ENCODE measurements around the gene RALGAPA2. TPM values are rescaled to one million over a fixed set of nuclear protein-coding genes. Genes with fewer than 3 reads are reported as not detected.

The RALGAPA2 gene
- total and polyA plus RNA-seq, 2 donors (not counting 3 experiments of a cell fraction or from before 2014, with no cell fraction given) = 10.0 to 46.8 TPM

- H3K36me3 ChIP-seq (ENCODE audit: control insufficient read depth in 2 of 2, extremely low read depth in 1 of 2, insufficient read depth in 2 of 2, low read length in 2 of 2) = peaks cover 0 to 4% of the 10 kb centered on the region in 2 experiments
- TF ChIP-seq EZH2 (IDR thresholded peaks at IDR 0.05; ENCODE audit: borderline replicate concordance, low read depth, low read length, severe bottlenecking) (no peak), FOS (IDR thresholded peaks at IDR 0.05; ENCODE audit: borderline replicate concordance, insufficient read depth, low read length) (no peak), GATA2 (IDR thresholded peaks at IDR 0.05; ENCODE audit: insufficient read depth, insufficient read length, low read depth, low read length) (no peak), MYC (IDR thresholded peaks at IDR 0.05; ENCODE audit: low read depth, low read length) (no peak), JUN (IDR thresholded peaks at IDR 0.05; ENCODE audit: borderline replicate concordance, insufficient read depth, insufficient read length, low read depth) (no peak), POLR2A (IDR thresholded peaks at IDR 0.05; ENCODE audit: low read depth, low read length) (no peak), POLR2AphosphoS5 (IDR thresholded peaks at IDR 0.05; ENCODE audit: insufficient read depth, low read depth, low read length) (no peak)
- TF ChIP-seq, protein P1, sequence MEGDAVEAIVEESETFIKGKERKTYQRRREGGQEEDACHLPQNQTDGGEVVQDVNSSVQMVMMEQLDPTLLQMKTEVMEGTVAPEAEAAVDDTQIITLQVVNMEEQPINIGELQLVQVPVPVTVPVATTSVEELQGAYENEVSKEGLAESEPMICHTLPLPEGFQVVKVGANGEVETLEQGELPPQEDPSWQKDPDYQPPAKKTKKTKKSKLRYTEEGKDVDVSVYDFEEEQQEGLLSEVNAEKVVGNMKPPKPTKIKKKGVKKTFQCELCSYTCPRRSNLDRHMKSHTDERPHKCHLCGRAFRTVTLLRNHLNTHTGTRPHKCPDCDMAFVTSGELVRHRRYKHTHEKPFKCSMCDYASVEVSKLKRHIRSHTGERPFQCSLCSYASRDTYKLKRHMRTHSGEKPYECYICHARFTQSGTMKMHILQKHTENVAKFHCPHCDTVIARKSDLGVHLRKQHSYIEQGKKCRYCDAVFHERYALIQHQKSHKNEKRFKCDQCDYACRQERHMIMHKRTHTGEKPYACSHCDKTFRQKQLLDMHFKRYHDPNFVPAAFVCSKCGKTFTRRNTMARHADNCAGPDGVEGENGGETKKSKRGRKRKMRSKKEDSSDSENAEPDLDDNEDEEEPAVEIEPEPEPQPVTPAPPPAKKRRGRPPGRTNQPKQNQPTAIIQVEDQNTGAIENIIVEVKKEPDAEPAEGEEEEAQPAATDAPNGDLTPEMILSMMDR (IDR thresholded peaks at IDR 0.05; ENCODE audit: extremely low read depth in 1 of 2, insufficient read depth in 1 of 2, low read depth in 1 of 2, low read length in 2 of 2) = no peak
- TF ChIP-seq, protein P2, sequence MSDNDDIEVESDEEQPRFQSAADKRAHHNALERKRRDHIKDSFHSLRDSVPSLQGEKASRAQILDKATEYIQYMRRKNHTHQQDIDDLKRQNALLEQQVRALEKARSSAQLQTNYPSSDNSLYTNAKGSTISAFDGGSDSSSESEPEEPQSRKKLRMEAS (IDR thresholded peaks at IDR 0.05; ENCODE audit: insufficient read depth, insufficient read length) = no peak
- ChIA-PET CTCF (no interaction called here), POLR2A (no interaction called here)
- H3K27ac ChIP-seq (ENCODE audit: insufficient read depth, low read depth, low read length) = no peak overlapping the region
- FAIRE-seq (no peak), DNase-seq (ENCODE audit: low read depth, low spot score) (no peak)
- no TSS peak for BruUV-seq (replicated peaks)
- no peaks in the 10 kb centered on the region for H3K27me3 ChIP-seq (ENCODE audit: control insufficient read depth in 2 of 2, insufficient read depth in 2 of 2, low read length in 2 of 2)
- intact Hi-C loops (cut with micrococcal nuclease) (no loop called here), dilution Hi-C loops (cut with MboI; ENCODE audit: extremely low pct_ligation_motif_present, low sequenced_read_pairs) (no loop called here)
- H3K9me1 ChIP-seq (replicated peaks; ENCODE audit: control insufficient read depth, extremely low read depth, insufficient read depth, low read length) = no peaks in the 10 kb centered on the region
- H3K4me3 ChIP-seq (replicated peaks in 1 of 3; ENCODE audit: insufficient read depth in 1 of 3, low read depth in 1 of 3, low read length in 3 of 3) = no peak overlapping the region
- H3K9ac ChIP-seq (replicated peaks; ENCODE audit: extremely low read depth, insufficient read depth, low read length) = no peak overlapping the region
- no peak overlapping the region for H3K4me2 ChIP-seq (ENCODE audit: insufficient read depth, low read length)
- no peaks in the 10 kb centered on the region for H3K79me2 ChIP-seq (ENCODE audit: control insufficient read depth, insufficient read depth, low read length)
- H4K20me1 ChIP-seq (replicated peaks; ENCODE audit: control insufficient read depth, extremely low read depth, insufficient read depth, low read length) = no peaks in the 10 kb centered on the region
- no peak overlapping the region for H2AFZ ChIP-seq (ENCODE audit: low read depth, low read length)
- no peaks in the 10 kb centered on the region for H3K9me3 ChIP-seq (replicated peaks; ENCODE audit: control insufficient read depth, insufficient read depth, low read length)
- H3K4me1 ChIP-seq (ENCODE audit: control insufficient read depth, extremely low read depth, insufficient read depth, low read length) = no peaks in the 10 kb centered on the region
Measured at GRCh38 chr20:20426655-20426907, 285.9 kb downstream of the RALGAPA2 start.

Measured in endothelial cell of umbilical vein (primary cell).